ENCODE results near the gene DDX24.
"Not testable (repeated sequence)": the region's sequence is repeated elsewhere in the genome, so short reads cannot be mapped to it uniquely, and the experiment has no call there.

DDX24 gene

GRCh38 chr14:94081386-94081820, 401 bp upstream of the DDX24 start:
- no peak for DNase-seq (ENCODE audit: low spot score)

DNA sequence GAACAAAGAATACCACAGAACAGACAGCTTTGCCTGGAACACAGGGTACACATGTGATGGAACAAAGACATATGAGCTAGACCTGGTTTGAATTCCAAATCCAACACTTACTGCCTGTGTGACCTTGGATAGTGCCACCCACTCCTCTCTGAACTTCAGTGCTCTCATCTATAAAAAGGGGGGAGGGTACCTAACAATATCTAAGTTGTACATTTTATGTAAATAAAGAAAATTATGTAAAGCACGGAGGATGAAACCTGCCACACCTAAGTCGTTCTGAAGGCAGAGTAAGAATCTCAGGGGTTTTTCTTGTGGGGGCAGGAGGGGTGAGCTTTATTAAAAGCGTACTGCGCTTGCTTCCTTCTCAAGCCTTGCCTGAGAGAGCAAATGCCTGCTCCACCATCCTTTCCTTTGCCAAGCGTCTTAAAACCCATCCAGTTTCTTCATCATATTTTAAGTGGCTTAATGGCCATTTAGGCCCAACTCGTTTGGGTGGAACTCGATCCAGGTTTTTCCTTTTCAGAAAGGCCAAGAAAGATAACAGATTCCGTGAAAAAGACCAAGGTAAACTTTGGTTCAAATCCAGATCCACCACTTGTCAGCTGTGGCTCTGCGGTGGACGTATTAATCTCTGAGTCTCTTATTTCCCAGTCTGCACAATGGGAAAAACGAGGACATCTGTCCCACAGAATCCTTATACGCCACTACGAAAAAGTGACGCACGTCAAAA, 946 bp downstream of the DDX24 start:
- no peak for DNase-seq (ENCODE audit: low spot score)

GRCh38 chr14:94077823-94078222, 3.2 kb downstream of the DDX24 start:
- DNase-seq (ENCODE audit: low spot score), result no peak

- no peak for DNase-seq (ENCODE audit: low spot score)
Measured at GRCh38 chr14:94077111-94077821, 3.7 kb downstream of the DDX24 start.

DNA sequence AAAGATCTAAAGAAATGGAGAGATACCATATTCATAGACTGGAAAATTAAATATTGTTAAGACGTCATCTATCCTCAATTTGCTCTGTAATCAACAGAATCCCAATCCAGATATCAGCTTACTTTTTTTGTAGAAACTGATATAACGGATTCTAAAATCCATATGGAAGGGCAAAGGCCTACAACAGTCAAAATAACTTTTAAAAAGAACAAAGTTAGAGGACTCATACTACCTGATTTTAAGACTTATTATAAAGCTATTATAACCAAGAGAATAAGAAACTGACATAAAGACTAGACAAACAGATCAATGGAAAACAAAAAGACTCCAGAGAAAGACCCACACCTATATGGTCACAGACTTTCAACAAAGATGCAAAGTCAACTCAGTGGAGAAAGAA, 6.0 kb downstream of the DDX24 start:
- DNase-seq (ENCODE audit: low spot score), result no peak

DNA sequence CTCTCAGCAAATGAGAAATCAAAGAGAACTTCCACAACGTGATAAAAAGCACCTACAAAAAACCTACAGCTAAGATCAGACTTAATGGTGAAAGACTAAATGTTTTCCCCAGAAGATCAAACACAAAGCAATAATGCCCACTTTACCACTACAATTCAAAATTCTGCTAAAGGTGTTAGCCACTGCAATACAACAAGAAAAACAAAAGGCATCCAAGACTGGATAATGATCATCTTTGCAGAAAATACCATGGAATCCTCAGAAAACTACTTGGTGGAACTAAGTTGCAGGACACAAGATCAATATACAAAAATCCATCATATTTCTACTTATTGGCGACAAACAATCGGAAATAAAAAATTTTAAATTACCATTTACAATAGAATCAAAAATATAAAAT, 6.5 kb downstream of the DDX24 start:
- DNase-seq (ENCODE audit: low spot score), result no peak

GRCh38 chr14:94072076-94072475, 8.9 kb downstream of the DDX24 start:
- not testable (repeated sequence) for DNase-seq (ENCODE audit: low spot score)

GRCh38 chr14:94066089-94066676, 14.8 kb downstream of the DDX24 start:
- DNase-seq (ENCODE audit: low spot score), result no peak

DNA sequence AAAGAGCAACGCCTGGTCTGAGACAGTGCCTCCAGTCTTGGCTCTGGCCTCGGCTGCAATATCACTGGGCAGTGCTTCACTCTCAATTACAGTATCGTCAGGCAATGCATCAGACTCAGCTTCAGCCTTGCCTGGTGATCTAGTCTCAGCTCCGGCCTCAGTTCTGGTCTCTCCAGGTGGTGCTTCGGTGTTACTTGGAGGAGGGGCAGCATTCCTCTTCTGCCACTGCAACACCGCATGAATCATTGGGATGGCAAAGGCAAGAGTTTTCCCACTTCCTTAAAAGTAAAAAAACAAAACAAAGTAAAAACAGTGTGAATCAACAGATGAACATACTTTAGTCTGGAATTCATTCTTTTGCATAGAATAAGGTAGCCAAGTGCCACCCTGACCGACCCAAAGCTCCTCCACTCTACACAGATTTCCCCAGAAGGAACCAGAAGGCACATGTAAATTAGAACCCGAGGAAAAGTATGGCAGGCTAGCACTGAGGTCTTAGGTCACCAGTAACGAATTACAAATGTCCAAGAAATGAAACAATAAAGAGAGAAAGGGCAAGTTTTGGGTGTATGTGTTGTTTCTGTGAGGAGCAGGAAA, 18.6 kb downstream of the DDX24 start:
- DNase-seq (ENCODE audit: low spot score), result no peak

DNA sequence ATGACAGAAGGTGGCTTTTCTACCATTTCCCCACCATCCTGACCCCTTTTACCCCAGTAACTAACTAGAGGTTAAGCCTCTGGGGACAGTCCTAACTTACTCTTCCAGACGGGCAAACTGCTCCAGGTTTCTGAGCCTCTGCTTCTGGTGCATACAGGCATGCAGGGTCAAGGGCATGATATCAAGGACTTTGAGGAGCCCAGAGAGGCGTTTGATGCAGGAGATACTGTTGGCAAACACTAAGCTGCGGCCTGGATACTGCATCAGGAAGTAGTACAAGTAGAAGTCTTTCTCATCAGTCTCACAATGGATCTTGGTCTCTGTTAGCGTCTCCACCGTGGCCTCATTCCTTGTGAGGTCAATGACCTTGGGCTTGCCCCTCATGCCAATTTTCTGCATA, 21.0 kb downstream of the DDX24 start:
- no peak for DNase-seq (ENCODE audit: low spot score)

GRCh38 chr14:94058674-94059138, 22.3 kb downstream of the DDX24 start:
- no peak for DNase-seq (ENCODE audit: low spot score)

DNA sequence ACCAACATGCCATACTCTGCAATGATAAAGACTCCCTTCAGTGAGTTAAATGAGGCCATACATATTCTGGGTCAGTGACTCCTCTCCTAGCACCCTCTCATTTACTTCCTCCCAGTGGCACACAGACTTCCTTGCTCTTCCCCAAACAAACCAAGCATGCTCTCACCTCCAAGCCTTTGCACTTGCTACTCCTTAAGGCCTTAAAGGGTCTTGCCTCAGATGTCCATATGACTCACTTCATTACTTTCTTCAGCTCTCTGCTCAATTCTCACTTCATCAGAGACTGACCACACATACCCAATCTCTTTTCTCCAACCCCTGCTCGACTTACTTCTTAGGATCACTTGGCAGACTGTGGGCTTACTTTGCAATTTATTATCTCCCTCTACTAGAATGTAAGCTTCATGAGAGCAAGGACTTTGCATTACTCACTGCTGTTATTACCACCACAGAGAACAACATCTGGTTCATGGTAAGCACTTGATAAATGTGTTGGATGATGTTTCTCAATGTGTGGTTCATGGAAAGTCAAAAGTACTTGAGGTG, 22.8 kb downstream of the DDX24 start:
- no peak for DNase-seq (ENCODE audit: low spot score)

- no peak for DNase-seq (ENCODE audit: low spot score)
Measured at GRCh38 chr14:94056579-94057308, 24.3 kb downstream of the DDX24 start.

GRCh38 chr14:94054936-94055335, 26.1 kb downstream of the DDX24 start:
- no peak for DNase-seq (ENCODE audit: low spot score)

DNA sequence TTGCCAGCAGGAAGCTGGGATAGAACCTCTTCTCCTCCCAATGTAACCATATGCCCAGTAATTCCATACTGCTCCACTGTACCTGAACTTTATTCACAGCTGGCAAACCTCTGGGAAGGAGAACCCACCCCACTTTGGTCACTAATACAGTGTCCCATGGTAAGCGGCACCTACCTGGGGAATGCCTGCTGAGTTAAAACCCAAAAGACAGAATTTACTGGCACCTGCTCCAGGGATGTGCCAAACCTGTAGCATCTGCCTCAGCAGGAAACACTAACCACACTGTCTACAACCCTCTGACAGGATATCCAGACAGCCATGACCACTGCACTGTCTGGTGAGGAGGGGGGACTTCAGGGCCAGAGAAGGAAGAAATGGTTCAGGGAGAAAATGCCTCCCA, 26.6 kb downstream of the DDX24 start:
- no peak for DNase-seq (ENCODE audit: low spot score)

GRCh38 chr14:94052662-94053061, 28.3 kb downstream of the DDX24 start:
- no peak for DNase-seq (ENCODE audit: low spot score)

- no peak for DNase-seq (ENCODE audit: low spot score)
Measured at GRCh38 chr14:94052199-94052598, 28.8 kb downstream of the DDX24 start.

- DNase-seq (ENCODE audit: low spot score), result no peak
Measured at GRCh38 chr14:94051779-94052178, 29.2 kb downstream of the DDX24 start.

- no peak for DNase-seq (ENCODE audit: low spot score)
Measured at GRCh38 chr14:94051115-94051514, 29.9 kb downstream of the DDX24 start.

DNA sequence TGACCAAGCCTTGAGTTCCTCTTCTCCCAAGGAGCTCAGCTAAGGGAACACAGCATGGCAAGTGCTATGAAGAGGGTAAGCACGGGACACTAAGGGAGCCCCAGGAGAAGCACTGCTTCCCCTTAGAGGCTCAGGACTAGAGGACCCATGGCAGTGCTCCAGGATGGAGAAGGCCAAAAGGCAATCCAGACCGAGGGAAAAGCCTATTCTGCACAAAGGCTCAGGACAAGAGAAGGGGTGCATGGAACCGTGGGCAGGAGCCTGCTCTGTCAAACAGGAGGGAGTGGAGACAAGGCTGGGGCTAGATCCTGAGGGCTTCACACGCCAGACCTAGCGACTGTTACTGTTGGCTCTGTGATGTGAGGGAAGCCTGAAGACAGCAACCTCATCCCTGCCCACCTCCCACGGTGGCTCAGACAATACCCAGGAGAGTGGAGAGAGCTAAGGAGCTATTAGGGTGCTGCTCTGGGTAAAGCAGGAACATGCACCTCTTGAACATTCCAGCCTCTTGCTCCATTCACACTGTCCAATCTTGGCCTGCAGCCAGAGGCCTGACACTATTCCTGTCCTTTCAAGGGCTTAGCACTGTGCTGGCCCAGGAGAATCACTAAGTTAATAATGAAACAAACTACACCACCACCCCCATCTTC, 30.6 kb downstream of the DDX24 start:
- DNase-seq (ENCODE audit: low spot score), result no peak

GRCh38 chr14:94049625-94050023, 31.4 kb downstream of the DDX24 start:
- DNase-seq (ENCODE audit: low spot score), result no peak

Measured in iPS-NIHi11 (cell line).